Posterior vena cava (tissue), 2 donors: ENCODE data around the gene COPB2. TPM values are rescaled to one million over a fixed set of nuclear protein-coding genes. Genes with fewer than 3 reads are reported as not detected.

ENCODE experiments used
- DNase-seq: peaks from one replicate; pipeline ENCODE4 v3.0.0-alpha.2; 2020; ENCODE audit warnings: low spot score
- intact Hi-C, 2 donors: fragments of 100-400 bp; cut with DNase I; formaldehyde crosslinking; loops; one replicate each; pipeline versions ENCODE4 v1.14.1 to v1.14.2; 2022 to 2023
- total RNA-seq, 2 donors: library from RNA; stranded (reverse); fragmentation: NEBNext Ultra II Directional; extraction: Animal tissue kit (Norgen Biotek cat#: 25700); gene quantifications; one replicate each; pipeline ENCODE4 v1.2.1, GENCODE V29; 2021
- donor health status: DM: yes; HTN: yes; CAD: no.
- donor health status: DM: yes; HTN: yes; CAD: no.

The COPB2 gene
- total RNA-seq, 2 donors from 2014 or later: 112 to 119 TPM

- intact Hi-C loops: no loop called here
- DNase-seq: peak; percentile 47
These were observed 71.0 kb downstream of the COPB2 start for GRCh38 chr3:139318431-139318816.

GRCh38 chr3:139317660-139318430, 71.6 kb downstream of the COPB2 start:
- intact Hi-C loops: no loop called here
- DNase-seq: peak; percentile 64

DNA sequence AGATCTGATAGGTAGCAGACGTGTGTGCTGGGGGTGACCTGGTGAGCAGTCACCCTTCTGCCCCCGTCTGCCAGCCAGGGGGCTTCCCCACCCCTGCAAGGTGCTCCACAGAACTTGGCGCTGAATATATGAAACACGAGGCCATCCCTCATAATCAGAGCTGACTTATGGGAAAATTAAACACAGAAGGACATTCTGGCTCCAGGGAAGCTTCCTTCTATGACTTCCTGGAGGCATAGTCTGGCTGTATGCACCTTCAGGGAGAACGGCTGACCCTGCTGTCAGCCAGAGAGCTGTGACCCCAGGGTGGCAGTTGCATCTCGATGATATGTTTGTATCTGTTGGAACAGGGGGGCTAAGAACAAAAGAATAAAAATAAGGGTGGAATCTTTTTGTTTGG, 72.2 kb downstream of the COPB2 start:
- peak; percentile 19 for DNase-seq
- intact Hi-C loops: no loop called here

- peak; percentile 61 for DNase-seq
- intact Hi-C loops: no loop called here
These were observed 75.5 kb downstream of the COPB2 start for GRCh38 chr3:139313921-139314320.

DNA sequence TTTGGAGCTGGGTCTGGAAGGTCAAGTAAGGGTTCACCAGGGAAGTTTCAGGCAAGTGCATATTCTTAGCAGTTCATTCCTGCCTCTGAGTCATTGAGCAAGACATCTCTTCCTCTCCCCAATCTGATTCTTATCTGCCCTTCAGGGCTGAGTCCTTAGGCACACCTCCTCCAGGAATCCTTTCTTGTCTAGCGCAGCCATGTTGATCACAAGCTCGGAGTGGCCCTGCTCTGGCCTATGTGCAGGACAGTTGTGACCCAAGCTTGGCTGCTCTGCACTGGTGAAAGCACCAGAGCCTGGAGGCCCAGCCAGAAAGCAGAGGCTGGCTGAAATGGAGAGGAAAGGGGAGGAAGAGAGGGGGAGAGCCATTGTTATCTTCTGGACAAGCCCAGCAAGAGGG, 76.5 kb downstream of the COPB2 start:
- intact Hi-C loops: no loop called here

GRCh38 chr3:139312416-139312815, 77.0 kb downstream of the COPB2 start:
- DNase-seq: peak; percentile 13
- intact Hi-C loops: no loop called here

More for the DNA sequence above, 76.5 kb downstream of the COPB2 start:
- peak; percentile 14 for DNase-seq

DNA sequence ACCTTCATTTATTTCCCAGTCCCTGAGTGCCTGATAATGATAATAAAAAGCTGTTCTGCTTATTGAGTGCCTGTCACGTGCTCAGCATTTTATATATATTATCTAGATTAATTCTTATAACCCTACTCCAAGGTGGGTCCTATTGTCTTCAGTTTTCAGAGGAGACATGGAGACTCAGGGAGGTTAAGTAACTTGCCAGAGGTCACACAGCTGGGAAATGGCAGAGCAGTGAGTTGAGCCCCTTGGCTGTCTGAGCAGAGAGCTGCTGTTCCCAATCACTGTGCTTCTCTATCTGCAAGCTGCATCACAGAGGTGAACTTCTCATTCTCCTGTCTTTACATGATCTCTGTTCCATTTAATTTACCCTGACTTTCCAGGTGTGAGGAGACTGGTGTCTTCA, 77.9 kb downstream of the COPB2 start:
- intact Hi-C loops: no loop called here
- no peak for DNase-seq

- intact Hi-C loops: no loop called here
- peak; percentile 71 for DNase-seq
These were observed 78.9 kb downstream of the COPB2 start for GRCh38 chr3:139310474-139310933.

- intact Hi-C loops: no loop called here
- peak; percentile 19 for DNase-seq
These were observed 79.6 kb downstream of the COPB2 start for GRCh38 chr3:139309880-139310279.

DNA sequence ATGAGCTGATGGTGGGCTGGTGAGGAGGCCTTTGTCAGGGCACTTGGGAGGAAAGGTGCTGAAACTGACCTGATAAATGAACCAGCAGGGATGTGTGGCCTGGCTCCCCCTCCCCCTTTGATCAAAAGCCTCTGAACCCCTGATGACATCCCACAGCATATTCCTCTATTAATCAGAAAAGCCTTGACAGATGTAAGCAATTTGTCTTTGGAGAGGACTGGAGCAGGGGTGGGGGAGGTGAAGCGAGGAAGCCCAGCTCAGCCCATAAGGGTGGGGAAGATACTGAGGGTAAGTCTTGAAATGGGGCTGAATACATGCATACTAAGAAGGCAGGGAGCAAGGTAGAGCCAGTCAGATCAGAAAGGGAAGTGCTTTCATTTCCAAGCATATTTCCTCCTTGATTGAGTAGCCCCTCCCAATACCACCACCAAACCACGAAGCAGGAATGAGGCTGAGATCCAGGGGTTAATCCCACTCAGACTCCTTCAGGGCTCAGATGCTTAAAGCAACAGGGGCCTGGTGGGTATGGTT, 80.3 kb downstream of the COPB2 start:
- no peak for DNase-seq
- intact Hi-C loops: no loop called here

DNA sequence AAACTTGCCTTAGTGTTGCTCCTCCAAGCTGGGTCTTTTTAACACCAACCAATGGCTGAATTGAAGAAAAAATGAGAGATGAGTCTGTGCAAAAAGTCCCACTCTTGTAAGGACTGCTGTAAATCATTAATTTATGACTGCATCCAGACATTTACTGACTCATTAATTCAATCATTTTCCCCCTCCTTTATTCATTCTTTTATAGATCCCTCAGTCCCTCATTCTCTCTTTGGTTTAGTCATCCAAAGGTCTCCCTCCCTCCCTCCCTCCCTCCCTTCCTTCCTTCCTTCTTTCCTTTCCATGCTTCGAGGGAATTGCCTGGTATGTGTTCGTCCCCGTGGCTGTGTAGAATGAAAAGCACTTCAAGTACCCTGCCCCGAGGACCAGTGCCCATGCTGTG, 80.9 kb downstream of the COPB2 start:
- DNase-seq: no peak
- intact Hi-C loops: no loop called here

DNA sequence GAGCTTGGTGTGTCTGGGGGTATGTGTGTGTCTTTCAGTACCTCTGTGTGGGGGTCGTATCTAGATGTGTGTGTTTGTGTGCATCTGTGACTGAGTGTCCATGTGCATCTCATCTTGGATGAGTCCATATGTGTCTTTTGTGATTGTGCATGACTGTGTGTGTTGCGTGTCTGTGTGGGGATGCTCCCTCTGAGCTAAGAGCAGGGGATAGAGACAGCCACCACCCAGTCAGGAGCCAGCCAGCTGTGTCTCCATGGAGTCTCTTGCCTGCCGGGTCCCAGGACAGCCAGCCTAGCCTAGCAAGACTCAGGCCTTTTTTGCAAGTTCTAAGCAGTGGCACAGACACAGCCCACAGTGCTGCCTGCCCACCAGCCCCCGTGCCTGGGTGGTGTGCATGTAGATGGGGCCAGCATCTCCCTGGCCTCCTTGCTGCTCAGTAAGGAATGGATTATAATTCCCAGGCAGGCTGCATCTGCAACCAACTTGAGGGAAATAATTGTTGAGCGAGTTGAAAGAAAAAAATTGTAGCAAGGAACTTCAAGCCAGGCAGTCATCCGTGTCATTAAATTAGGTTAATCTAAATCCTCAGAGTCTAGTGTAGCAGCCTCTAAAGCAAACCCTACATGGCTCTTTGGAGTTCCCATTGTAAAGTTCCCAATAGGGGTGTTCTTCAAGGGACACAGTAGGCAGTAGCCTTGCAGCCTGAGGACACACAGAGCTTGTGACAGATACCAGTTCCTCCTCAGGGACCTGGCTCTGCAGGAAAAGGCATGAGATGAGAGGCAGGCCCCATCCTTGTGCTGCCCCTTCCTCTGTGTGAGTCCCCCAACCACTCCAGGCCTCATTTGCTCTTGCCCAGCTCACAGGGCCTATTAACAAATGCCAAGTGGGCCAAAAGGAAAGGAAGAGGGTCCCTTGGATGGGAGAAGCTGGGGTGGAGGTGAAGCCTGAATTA, 81.6 kb downstream of the COPB2 start:
- intact Hi-C loops: no loop called here
- no peak for DNase-seq

Other genes with a start within 250 kb of the COPB2 start
- 10 to 100 TPM; 30.3 to 34.6 TPM for gene MRPS22, start 45.6 kb downstream of the COPB2 start, total RNA-seq
- gene RBP2, start 86.9 kb upstream of the COPB2 start, total RNA-seq: 1 to 10 TPM in 1 of 2 donors, not detected in 1; 1.1 TPM
- gene RBP1, start 150.1 kb upstream of the COPB2 start, total RNA-seq: 10 to 100 TPM; 17.3 to 24.7 TPM